PC-3 (cell line): ENCODE data around the gene MYRFL. TPM values are rescaled to one million over a fixed set of nuclear protein-coding genes. Genes with fewer than 3 reads are reported as not detected.

Source experiments
- ATAC-seq: fragments of 200-7000 bp; cut with Tn5 transposase; 2 replicates; pipeline ENCODE4 v1.9.1; 2020; ENCODE audit warnings: mild to moderate bottlenecking, moderate library complexity
- BruUV-seq: library from RNA; stranded (reverse); fragments of 400-500 nt; replicated peaks from 2 replicates; lab custom pipeline; 2021; lab: Mats Ljungman, UMichigan
- CTCF ChIA-PET: fragments of 300-600 bp; sonication (Branson Sonifier 250); formaldehyde crosslinking; loops from one replicate; lab custom pipeline; 2022; ENCODE audit warnings: antibody characterized with exemption; lab: Charles Lee
- POLR2A ChIA-PET: fragments of 300-600 bp; sonication (Branson Sonifier 250); formaldehyde crosslinking; loops from one replicate; lab custom pipeline; 2022; ENCODE audit warnings: antibody characterized with exemption; ENCODE audit not compliant: unreplicated experiment; lab: Charles Lee
- DNase-seq: peaks from one replicate; pipeline ENCODE4 v3.0.0-alpha.2; 2015
- H2AFZ ChIP-seq: fragments of 300-600 bp; sonication (generic); 2 replicates; pipeline ENCODE4 v1.6.0; 2016; ENCODE audit warnings: antibody characterized with exemption, low read length
- H3F3A ChIP-seq: fragments of 300-600 bp; sonication (generic); one replicate; pipeline ENCODE4 v1.6.0; 2017; ENCODE audit warnings: antibody characterized with exemption, low read length, control low read depth, mild to moderate bottlenecking; ENCODE audit not compliant: unreplicated experiment
- H3K27ac ChIP-seq: fragments of 300-600 bp; sonication (generic); 2 replicates; pipeline ENCODE4 v1.5.1; 2016; ENCODE audit warnings: mild to moderate bottlenecking, low read length
- H3K27me3 ChIP-seq: fragments of 300-600 bp; sonication (generic); 2 replicates; pipeline ENCODE4 v1.6.1; 2016; ENCODE audit warnings: low read length, mixed read lengths
- H3K36me3 ChIP-seq: fragments of 300-600 bp; sonication (generic); 2 replicates; pipeline ENCODE4 v1.6.1; 2016; ENCODE audit warnings: low read depth, mixed run types, low read length, mixed read lengths
- H3K4me1 ChIP-seq: fragments of 300-600 bp; sonication (generic); 2 replicates; pipeline ENCODE4 v1.5.1; 2016; ENCODE audit warnings: low read length; ENCODE audit not compliant: insufficient read depth
- H3K4me2 ChIP-seq: fragments of 300-600 bp; sonication (generic); 2 replicates; pipeline ENCODE4 v1.6.0; 2016; ENCODE audit warnings: low read length
- H3K4me3 ChIP-seq: fragments of 300-600 bp; sonication (generic); 2 replicates; pipeline ENCODE4 v1.5.1; 2016; ENCODE audit warnings: mild to moderate bottlenecking, low read length, mixed read lengths
- H3K79me2 ChIP-seq: fragments of 300-600 bp; sonication (generic); 2 replicates; pipeline ENCODE4 v1.6.1; 2017; ENCODE audit warnings: low read length, mixed read lengths
- H3K9ac ChIP-seq: fragments of 300-600 bp; sonication (generic); 2 replicates; pipeline ENCODE4 v1.6.0; 2016; ENCODE audit warnings: mild to moderate bottlenecking, low read length
- H3K9me2 ChIP-seq: fragments of 300-600 bp; sonication (generic); replicated peaks from 2 replicates; pipeline ENCODE4 v1.6.1; 2016; ENCODE audit warnings: mixed run types, low read length, mixed read lengths
- H3K9me3 ChIP-seq: fragments of 300-600 bp; sonication (generic); 2 replicates; pipeline ENCODE4 v1.6.1; 2016; ENCODE audit warnings: low read length, mixed read lengths
- H4K20me1 ChIP-seq: fragments of 300-600 bp; sonication (generic); 2 replicates; pipeline ENCODE4 v1.6.1; 2016; ENCODE audit warnings: low read length, mixed read lengths
- EZH2 ChIP-seq: fragments of 300-600 bp; sonication (generic); IDR thresholded peaks from one replicate; pipeline ENCODE4 v1.6.1; 2017; ENCODE audit warnings: antibody characterized with exemption, mild to moderate bottlenecking, low read length; ENCODE audit not compliant: unreplicated experiment
- EZH2phosphoT487 ChIP-seq: fragments of 300-600 bp; sonication (generic); IDR thresholded peaks from 2 replicates; pipeline ENCODE4 v1.6.1; 2018; ENCODE audit warnings: mild to moderate bottlenecking, antibody characterized with exemption, low read length, borderline replicate concordance
- intact Hi-C: fragments of 100-400 bp; cut with micrococcal nuclease; formaldehyde crosslinking; loops from 2 replicates; pipeline ENCODE4 v1.9.0; 2023
- total RNA-seq: library from RNA; depleted of rRNA; stranded (reverse); fragments of >200 nt; gene quantifications from 2 replicates; pipeline ENCODE4 v1.2.3, GENCODE V29; 2014
- TF ChIP-seq, protein P1 (sequence below): fragments of 300-600 bp; sonication (generic); conservative IDR thresholded peaks from 2 replicates; pipeline ENCODE4 v1.5.1; 2017; ENCODE audit warnings: antibody characterized with exemption, low read depth, mild to moderate bottlenecking, low read length

The MYRFL gene
- total RNA-seq, 1 experiment from 2014 or later, result not detected

- Histone ChIP-seq H3K4me3 (no peak overlapping the region), H4K20me1 (no peaks in the 10 kb centered on the region), H3K9ac (no peak overlapping the region), H3F3A (no peaks in the 10 kb centered on the region), H3K9me3 (no peaks in the 10 kb centered on the region), H3K36me3 (no peaks in the 10 kb centered on the region), H3K9me2 (no peaks in the 10 kb centered on the region), H2AFZ (no peak overlapping the region), H3K4me2 (no peak overlapping the region), H3K27me3 (no peaks in the 10 kb centered on the region), H3K4me1 (no peaks in the 10 kb centered on the region), H3K27ac (no peak overlapping the region), H3K79me2 (no peaks in the 10 kb centered on the region)
- ATAC-seq (no peak), DNase-seq (no peak)
- no TSS peak for BruUV-seq
- no peak for TF ChIP-seq EZH2phosphoT487
- TF ChIP-seq EZH2, result no peak
- TF ChIP-seq, protein P1, sequence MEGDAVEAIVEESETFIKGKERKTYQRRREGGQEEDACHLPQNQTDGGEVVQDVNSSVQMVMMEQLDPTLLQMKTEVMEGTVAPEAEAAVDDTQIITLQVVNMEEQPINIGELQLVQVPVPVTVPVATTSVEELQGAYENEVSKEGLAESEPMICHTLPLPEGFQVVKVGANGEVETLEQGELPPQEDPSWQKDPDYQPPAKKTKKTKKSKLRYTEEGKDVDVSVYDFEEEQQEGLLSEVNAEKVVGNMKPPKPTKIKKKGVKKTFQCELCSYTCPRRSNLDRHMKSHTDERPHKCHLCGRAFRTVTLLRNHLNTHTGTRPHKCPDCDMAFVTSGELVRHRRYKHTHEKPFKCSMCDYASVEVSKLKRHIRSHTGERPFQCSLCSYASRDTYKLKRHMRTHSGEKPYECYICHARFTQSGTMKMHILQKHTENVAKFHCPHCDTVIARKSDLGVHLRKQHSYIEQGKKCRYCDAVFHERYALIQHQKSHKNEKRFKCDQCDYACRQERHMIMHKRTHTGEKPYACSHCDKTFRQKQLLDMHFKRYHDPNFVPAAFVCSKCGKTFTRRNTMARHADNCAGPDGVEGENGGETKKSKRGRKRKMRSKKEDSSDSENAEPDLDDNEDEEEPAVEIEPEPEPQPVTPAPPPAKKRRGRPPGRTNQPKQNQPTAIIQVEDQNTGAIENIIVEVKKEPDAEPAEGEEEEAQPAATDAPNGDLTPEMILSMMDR, result no peak
- POLR2A ChIA-PET, result no interaction called here
- CTCF ChIA-PET, result no interaction called here
- intact Hi-C loops, result no loop called here
These were observed 18.6 kb downstream of the MYRFL start for GRCh38 chr12:69843608-69844007.

GRCh38 chr12:69844416-69844815 is 19.4 kb downstream of the MYRFL start:
- Histone ChIP-seq H2AFZ (no peak overlapping the region), H3K4me1 (no peaks in the 10 kb centered on the region), H3K27me3 (no peaks in the 10 kb centered on the region), H3K27ac (no peak overlapping the region), H3F3A (no peaks in the 10 kb centered on the region), H3K9me3 (no peaks in the 10 kb centered on the region), H3K4me3 (no peak overlapping the region), H3K9me2 (no peaks in the 10 kb centered on the region), H4K20me1 (no peaks in the 10 kb centered on the region), H3K36me3 (no peaks in the 10 kb centered on the region), H3K9ac (no peak overlapping the region), H3K79me2 (no peaks in the 10 kb centered on the region), H3K4me2 (no peak overlapping the region)
- CTCF ChIA-PET, result interaction anchor here (0.6 kb wide), 1 partner anchor 558 kb away, joined by 3 read pairs; no protein-coding TSS in a partner anchor
- TF ChIP-seq EZH2, result no peak
- TF ChIP-seq, protein P1, result no peak
- no peak for TF ChIP-seq EZH2phosphoT487
- POLR2A ChIA-PET, result no interaction called here
- ATAC-seq, result no peak
- intact Hi-C loops, result no loop called here
- DNase-seq, result no peak
- BruUV-seq, result no TSS peak

DNA sequence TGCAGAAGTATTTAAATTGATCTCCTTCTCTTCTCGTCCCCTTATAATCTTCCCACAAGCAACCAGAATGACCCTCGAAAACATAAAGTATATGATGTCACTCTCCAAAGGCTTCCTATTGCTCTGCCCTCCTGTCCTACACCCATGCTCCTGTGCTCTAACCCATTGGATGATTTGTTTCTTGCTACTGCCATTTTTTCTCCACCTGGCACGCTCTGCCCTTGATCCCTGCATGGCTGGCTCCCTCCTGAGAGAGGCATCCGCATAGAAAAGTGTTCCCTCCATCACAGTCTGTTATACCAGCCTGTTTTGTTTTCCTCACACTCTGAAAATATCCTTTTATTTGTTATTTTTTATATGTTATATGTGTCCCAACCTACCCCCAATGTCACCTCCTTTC is 19.8 kb downstream of the MYRFL start:
- no peaks in the 10 kb centered on the region for H3K4me1 ChIP-seq
- H3K9ac ChIP-seq, result no peak overlapping the region
- no peaks in the 10 kb centered on the region for H3F3A ChIP-seq
- H3K9me2 ChIP-seq, result no peaks in the 10 kb centered on the region
- no peaks in the 10 kb centered on the region for H4K20me1 ChIP-seq
- POLR2A ChIA-PET, result no interaction called here
- no peaks in the 10 kb centered on the region for H3K9me3 ChIP-seq
- H3K27ac ChIP-seq, result no peak overlapping the region
- no peak overlapping the region for H2AFZ ChIP-seq
- H3K36me3 ChIP-seq, result no peaks in the 10 kb centered on the region
- DNase-seq (no peak), ATAC-seq (no peak)
- H3K4me2 ChIP-seq, result no peak overlapping the region
- H3K4me3 ChIP-seq, result no peak overlapping the region
- H3K27me3 ChIP-seq, result no peaks in the 10 kb centered on the region
- CTCF ChIA-PET, result no interaction called here
- H3K79me2 ChIP-seq, result no peaks in the 10 kb centered on the region
- TF ChIP-seq EZH2 (no peak), EZH2phosphoT487 (no peak)
- TF ChIP-seq, protein P1, result no peak
- no TSS peak for BruUV-seq
- intact Hi-C loops, result no loop called here
